OCI-LY3 (cell line): ENCODE data around the gene PPP1R3C.

Experiments used
- EZH2phosphoT487 ChIP-seq: fragments of 200-600 bp; shearing (Covaris generic); IDR thresholded peaks from 2 replicates; pipeline ENCODE4 v1.6.1; 2018; ENCODE audit warnings: antibody characterized with exemption, mixed run types, low read depth
- TF ChIP-seq, protein P1 (sequence below): fragments of 200-600, 300-600 bp; sonication (generic); IDR thresholded peaks from 2 replicates; pipeline ENCODE4 v1.5.1; 2014; ENCODE audit warnings: antibody characterized with exemption, low read length, low read depth

DNA sequence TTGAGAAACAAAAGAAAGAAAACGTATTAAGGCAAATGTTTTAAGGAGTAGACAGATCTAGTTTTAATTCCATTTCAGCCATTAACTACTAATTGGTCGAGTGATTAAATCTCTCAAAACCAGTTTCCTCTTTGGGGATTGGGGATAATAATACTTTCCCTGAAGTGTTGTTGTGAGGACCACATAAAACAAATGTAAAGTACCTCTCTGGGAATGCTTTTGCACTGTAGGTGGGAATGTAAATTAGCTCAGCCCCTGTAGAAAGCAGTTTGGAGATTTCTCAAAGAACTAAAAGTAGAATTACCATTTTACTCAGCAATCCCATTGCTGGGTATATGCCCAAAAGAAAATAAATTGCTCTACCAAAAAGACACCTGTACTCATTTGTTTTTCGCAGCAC, 36.0 kb upstream of the PPP1R3C start:
- TF ChIP-seq, protein P1, sequence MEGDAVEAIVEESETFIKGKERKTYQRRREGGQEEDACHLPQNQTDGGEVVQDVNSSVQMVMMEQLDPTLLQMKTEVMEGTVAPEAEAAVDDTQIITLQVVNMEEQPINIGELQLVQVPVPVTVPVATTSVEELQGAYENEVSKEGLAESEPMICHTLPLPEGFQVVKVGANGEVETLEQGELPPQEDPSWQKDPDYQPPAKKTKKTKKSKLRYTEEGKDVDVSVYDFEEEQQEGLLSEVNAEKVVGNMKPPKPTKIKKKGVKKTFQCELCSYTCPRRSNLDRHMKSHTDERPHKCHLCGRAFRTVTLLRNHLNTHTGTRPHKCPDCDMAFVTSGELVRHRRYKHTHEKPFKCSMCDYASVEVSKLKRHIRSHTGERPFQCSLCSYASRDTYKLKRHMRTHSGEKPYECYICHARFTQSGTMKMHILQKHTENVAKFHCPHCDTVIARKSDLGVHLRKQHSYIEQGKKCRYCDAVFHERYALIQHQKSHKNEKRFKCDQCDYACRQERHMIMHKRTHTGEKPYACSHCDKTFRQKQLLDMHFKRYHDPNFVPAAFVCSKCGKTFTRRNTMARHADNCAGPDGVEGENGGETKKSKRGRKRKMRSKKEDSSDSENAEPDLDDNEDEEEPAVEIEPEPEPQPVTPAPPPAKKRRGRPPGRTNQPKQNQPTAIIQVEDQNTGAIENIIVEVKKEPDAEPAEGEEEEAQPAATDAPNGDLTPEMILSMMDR: no peak
- no peak for TF ChIP-seq EZH2phosphoT487
